GM18861 (cell line): Measurements from ENCODE around the gene TCF25.
"Not testable (repeated sequence)": the region's sequence is repeated elsewhere in the genome, so short reads cannot be mapped to it uniquely, and the experiment has no call there.

Experiments used
- ATAC-seq: cut with Tn5 transposase; IDR thresholded peaks from one replicate; pipeline ENCODE4 v1.9.1; 2021; ENCODE audit not compliant: unreplicated experiment

TCF25 gene, protein sequence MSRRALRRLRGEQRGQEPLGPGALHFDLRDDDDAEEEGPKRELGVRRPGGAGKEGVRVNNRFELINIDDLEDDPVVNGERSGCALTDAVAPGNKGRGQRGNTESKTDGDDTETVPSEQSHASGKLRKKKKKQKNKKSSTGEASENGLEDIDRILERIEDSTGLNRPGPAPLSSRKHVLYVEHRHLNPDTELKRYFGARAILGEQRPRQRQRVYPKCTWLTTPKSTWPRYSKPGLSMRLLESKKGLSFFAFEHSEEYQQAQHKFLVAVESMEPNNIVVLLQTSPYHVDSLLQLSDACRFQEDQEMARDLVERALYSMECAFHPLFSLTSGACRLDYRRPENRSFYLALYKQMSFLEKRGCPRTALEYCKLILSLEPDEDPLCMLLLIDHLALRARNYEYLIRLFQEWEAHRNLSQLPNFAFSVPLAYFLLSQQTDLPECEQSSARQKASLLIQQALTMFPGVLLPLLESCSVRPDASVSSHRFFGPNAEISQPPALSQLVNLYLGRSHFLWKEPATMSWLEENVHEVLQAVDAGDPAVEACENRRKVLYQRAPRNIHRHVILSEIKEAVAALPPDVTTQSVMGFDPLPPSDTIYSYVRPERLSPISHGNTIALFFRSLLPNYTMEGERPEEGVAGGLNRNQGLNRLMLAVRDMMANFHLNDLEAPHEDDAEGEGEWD

DNA sequence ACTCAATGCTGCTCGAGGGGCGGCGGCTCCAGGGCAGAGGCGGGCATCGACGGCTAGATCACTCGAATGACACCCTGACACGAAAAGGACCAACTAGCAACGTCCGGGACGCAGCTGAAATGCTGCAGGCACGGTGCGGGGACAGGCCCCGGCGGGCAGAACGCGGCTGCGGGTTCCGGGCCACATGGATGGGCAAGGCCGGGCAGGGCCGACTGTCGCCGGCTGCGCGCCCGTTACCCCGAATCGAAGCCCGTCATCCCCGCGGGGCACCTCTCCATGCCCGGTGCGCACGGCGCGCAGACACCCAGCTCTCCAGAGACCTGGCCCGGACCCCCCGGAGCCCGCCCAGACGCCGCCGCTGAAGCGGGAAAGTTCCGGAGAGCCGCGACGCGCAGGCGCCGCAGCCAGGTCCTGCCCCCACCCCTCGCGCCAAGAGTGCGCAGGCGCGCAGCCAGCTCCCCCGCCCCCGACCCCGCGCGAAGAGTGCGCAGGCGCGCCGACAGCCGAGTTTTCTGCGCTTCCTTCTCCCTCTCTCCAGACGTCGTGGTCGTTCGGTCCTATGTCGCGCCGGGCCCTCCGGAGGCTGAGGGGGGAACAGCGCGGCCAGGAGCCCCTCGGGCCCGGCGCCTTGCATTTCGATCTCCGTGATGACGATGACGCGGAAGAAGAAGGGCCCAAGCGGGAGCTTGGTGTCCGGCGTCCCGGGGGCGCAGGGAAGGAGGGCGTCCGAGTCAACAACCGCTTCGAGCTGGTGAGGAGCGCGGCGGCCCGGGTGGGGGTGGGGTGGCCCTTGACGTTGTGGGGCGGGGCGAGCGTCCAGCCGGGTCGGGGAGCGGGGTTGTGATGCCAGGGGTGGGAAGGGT is at the start of gene TCF25:
TSS of gene TCF25 (plus strand) at position 484 of the 863 bp plus-strand sequence. CDS start at position 560, 76 bp downstream.
- peak; percentile 31 for ATAC-seq

DNA sequence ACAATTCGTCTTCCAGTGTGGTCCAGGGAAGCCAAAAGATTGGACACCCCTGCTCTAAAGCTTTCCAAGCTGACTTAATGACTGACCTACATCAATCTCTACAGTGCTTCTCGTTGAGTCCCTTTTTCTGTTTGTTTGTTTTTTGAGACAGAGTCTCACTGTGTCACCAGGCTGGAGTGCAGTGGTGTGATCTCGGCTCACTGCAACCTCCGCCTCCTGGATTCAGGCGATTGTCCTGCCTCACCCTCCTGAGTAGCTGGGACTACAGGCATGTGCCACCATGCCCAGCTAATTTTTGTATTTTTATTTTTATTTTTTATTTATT is 49.6 kb upstream of the TCF25 start:
- not testable (repeated sequence) for ATAC-seq

DNA sequence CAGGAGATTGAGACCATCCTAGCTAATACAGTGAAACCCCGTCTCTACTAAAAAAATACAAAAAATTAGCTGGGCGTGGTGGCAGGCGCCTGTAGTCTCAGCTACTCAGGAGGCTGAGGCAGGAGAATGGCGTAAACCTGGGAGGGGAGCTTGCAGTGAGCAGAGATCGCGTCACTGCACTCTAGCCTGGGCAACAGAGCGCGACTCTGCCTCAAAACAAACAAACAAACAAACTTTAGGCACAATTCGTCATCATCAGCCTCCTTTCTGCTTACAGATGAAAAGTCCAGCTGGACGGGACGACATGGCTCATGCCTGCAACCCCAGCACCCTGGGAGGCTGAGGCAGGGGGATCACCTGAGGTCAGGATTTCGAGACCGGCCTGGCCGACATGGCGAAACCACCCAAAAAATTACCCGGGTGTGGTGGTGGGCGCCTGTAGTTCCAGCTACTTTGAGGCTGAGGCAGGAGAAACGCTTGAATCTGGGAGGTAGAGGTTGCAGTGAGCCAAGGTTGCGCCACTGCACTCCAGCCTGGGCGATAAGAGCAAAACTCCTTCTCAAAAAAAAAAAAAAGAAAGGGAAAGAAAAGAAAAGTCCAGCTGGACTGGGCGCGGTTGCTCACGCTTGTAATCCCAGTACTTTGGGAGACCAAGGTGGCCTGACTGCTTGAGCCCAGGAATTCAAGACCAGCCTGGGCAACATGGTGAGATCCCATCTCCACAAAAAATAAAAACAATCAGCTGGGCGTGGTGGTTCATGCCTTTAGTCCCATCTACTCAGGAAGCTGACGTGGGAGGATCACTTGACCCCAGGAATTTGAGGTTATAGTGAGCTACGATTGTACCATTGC is 46.6 kb upstream of the TCF25 start:
- no peak for ATAC-seq

DNA sequence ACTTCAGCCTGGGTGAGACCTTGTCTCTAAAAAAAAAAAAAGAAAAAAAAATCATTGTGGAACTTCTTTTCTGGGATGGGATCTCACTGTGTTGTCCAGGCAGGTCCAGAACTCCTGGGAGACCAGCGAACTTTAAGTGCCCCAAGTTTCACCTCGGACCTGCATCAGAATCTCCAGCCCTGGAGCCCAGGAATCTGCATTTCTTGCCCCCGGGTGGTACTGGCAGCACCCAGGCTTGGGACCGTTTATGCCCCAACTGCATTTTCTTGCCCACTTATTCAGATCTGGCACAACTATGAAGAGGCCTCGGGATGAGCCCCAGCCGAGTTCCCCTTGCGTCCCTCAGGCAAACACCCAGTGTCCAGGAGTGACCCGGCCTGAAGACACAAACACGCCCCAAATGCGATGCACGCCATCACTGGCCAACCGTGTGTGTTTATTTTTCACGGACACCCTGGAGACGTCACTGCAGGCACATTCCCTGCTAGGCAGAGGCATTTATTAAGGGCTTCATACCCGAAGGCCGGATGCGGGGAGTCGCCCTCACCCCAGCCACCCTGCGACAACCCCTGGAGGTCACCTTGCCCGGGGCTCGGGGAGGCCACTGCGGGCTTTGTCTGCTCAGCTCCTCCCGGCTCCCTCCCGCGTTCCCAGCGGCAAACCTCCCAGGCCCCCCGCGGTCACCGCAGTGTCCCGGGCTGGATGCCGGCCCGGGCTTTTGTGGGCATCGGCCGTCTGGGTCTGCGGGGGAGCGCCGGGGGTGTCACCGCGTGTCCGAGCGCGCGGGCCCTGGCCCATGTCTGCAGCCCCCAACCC is 45.8 kb upstream of the TCF25 start:
- no peak for ATAC-seq

DNA sequence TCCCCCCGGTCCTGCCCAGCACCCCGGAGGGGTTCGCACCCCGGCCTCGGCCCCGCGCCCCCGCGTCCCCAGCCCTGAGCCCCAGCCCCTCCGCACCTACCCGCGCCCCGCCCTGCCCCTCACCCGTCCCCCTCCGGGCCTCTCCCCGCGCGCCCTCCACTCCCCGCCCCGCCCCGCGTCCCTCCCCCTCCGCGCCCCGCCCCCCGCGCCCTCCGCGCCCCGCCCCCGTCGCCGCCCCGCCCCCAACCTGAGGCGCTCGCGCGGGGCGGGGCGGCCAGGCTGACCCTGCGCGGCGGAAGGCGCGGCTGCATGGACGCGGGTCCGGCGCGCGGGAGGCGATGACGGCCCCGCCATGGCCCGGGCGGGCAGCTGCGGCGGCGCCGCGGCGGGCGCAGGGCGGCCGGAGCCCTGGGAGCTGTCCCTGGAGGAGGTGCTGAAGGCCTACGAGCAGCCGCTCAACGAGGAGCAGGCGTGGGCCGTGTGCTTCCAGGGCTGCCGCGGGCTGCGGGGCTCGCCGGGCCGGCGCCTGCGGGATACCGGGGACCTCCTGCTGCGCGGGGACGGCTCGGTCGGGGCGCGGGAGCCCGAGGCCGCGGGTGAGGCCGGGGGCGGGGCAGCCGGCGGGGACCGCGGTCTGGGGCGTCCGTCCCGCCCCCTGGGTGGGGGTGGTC is 45.1 kb upstream of the TCF25 start, which contains the start of gene SPIRE2:
TSS of gene SPIRE2 (plus strand) at position 277 of the 671 bp plus-strand sequence. CDS start at position 353, 76 bp downstream.
- no peak for ATAC-seq

DNA sequence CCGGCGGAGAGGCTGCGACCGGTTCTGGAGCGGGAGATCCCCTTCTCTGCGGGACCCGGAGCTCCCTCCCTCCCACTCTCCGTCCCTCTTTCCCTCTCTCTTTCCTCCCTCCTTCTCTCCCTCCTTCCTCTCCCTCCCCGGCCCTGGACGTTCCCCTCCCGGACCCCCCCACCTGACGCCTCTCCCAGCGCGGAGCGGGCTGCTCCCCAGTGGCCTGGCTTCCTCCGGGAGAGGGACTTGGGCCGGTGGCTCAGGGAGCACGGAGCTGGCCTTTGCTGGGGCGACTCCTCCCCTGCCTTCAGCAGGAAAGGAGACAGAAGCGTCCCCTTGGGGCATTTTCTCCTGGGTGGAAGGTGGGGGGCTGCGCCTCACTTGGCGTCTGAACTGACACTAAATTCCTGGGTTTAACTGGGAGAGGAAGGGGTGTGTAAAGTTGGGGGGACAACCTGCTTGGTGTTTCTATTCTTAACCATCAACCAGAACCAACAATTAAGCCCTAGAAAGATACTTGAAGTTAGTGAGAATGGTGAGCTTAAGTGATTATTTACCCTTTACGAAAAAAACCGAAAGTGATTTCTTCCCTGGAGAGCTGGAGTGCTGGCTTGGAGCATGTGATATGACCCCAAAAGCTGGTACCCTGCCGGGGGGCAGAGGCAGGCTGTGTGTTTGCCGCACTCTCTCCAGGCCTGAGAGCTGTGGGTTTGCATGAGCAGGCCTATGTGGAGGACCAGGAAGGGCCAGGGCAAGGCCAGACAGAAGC is 44.3 kb upstream of the TCF25 start:
- ATAC-seq, result no peak

DNA sequence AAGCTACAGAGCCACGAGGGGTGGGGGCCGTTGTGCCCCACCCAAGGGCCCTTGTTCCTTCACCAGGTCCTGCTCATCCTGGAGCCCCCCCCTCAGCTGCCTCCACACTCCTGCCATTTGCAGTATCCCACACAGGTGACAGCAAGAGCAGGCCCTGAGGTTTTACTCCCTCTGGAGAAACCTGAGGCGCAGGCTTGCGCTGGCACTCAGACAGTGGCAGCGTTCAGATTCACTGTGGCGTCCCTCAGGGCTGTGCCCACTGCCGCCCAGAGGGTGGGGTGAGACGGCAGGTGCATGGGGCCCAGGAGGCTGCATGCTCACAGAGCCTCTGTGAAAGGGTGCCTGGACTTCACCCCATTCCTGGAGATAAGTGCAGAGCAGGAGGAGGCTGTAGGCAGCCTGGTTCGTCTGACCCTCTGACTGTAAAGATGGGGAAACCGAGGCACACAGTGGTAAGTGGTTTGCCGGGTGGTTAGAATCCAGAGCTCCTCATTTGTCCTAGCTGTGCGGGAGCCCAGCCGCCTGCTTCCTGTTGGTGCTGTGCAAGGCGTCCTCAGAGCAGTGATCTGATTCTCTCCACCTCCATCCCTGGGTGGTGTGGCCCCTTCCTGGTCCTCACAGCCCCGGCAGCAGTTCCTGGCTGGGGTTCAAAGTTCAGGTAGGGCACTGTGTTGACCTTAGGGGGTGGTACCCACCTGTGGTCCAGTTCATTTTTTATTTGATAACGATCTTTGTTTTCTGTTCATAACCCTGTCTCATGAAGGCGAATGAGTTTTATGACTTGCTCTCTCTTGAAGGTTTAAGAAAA is 43.6 kb upstream of the TCF25 start:
- no peak for ATAC-seq

DNA sequence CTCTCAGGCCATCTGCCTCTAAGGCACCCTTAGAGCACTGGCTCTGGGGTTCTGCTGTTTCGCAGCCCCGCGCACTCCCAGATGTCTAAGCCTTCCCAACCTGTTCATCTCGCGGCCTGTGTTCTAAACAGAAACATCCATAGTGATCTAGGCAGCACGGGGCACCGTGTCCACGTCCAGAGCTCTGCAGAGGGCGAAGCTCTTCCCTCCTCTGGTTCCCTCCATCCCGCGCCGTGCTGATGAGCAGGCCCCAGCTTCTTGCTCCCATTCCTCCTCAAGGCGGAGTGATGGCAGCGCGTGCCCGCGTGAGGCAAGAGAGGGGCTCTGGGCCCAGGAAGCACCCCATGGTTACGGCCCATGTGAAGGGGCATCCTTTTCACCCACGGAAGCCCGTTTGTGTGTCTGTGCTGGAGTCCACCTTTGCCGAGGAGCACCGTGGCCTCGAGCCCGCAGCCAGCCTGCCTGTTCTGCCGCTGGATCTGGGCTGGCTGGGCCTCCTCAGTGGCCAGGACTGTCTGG is 41.5 kb upstream of the TCF25 start:
- no peak for ATAC-seq

DNA sequence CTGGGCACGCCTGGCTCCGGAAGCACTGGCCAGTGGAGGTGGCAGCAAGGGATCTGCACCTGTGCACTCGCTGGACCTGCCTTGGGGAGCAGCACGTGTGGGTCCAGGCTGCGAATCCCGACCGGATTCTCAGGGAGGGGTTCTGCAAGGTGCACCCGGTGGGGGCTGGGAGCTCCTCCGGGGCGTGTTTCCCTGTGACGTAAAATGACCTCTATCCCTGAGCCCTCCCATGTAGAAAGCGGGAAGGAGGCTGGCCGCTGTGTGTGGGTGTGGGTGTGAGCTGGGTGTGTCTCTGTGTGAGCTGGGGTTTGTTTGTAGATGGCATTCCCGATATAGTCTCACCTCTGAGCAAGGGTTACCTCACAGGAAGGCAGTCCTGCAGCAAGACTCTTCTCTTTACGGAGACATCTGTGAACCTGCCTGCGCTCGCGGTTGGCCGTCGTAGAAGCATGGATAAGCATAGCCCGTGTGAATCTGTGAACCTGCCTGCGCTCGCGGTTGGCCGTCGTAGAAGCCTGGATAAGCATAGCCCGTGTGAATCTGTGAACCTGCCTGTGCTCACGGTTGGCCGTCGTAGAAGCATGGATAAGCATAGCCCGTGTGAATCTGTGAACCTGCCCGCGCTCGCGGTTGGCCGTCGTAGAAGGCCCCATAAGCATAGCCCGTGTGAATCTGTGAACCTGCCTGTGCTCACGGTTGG is 39.6 kb upstream of the TCF25 start:
- ATAC-seq, result not testable (repeated sequence)

DNA sequence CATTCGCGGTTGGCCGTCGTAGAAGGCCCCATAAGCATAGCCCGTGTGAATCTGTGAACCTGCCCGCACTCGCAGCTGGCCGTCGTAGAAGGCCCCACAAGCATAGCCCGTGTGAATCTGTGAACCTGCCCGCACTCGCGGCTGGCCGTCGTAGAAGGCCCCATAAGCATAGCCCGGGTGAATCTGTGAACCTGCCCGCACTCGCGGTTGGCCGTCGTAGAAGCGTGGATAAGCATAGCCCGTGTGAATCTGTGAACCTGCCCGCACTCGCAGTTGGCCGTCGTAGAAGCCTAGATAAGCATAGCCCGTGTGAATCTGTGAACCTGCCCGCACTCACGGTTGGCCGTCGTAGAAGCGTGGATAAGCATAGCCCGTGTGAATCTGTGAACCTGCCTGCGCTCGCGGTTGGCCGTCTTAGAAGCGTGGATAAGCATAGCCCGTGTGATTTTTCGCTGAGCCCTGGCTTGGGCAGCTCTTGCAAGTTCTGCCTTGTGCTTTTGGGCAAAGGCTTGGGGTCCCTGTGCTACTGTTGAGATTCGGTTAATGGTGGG is 38.5 kb upstream of the TCF25 start:
- ATAC-seq, result not testable (repeated sequence)

DNA sequence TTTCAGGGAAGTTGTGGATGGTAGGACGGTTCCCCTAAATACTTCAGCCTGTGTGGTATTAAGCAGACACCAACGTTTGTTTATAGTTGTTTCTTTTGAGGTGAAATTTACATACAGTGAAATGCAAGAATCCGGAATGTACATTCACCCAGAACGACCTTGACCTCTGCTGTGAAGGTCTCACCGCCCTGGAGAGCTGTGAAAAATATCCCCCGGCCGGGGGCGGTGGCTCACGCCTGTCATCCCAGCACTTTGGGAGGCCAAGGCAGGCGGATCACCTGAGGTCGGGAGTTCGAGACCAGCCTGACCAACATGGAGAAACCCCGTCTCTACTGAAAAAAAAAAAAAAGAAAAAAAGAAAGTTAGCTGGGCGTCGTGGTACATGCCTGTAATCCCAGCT is 36.9 kb upstream of the TCF25 start:
- ATAC-seq, result not testable (repeated sequence)

DNA sequence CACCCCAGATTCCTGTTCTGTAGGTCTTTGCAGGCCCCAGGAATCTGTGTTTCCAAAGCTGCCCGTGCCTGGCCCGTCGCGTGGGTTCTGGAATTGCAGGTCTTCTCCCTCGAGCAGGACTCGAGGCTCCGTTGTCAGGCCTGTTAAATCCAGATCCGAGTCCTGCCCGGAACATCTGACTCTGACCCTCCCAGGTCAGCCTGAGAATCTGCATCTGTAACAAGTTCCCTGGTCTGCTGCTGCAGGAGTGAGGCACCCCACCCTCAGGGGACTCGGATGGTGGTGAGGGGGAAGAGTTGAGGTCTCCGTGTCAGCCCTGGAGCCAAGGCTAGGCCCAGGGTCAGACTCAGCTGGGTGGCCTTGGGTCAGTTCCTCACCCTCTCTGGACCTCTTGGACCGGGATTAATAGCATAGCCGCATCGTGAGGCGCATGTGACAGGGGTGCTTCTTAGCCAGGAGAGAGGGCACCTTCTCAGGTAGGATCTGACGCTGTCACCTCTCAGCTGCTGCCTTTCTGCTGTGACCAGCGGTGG is 36.3 kb upstream of the TCF25 start:
- ATAC-seq, result no peak

DNA sequence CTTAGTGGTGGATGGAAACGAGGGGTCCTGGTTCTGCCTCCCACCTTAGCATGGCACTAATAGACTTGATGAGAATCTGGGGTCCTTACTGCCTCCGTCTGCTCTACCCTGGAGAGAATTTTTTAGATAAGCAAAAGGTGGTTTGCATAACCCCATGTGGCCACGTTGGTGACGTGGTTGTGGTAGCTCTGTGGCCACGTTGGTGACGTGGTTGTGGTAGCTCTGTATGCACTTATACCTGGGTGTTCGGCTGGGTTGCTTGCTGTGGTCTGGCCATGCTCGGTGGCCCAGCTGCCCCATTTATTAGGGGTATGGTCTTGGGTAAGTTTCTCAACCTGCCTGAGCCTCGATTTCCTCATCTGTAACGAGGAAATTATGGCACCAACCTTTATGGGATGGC is 32.1 kb upstream of the TCF25 start:
- no peak for ATAC-seq

DNA sequence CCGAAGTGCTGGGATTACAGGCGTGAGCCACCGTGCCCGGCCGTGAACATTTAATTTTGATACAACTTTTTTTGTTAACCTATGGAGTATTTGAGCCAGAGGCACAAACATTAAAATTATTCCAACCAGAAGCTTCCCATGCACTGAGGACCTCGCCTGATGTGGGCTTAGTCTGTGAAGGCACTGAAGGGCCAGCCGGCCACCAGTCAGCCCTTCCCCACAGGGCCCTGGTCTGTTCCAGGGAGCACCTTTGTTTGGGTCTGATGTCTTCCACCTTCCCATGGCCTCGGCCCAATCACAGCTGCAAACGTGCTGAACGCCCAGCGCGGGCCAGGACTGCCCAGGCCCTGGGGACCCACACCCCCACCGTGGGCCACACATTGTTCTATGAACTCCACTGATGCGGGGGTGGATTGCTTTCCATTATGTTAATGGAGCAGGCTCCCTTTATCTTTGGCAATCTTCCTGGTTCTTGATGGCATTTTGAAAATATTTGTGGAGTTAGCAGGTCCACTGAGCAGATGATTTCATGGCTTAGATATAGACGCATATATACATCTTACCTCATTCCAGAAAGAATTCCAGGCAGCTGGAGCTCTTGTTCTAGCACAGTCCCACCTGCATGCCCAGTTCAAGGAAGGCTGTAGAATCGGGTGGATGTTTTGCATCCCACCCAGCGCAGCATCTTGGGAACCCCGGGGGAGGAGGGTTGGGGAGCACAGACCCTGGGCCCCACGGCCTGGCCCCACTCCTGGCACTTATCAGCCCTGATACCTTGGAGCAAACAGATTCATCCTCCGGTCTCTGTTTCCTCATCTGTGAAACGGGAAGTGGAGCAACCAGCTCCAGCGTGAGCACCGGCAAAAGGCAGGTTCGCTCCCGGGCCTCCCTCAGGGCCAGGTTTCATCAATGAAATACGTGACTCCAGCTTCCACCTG is 30.7 kb upstream of the TCF25 start:
- ATAC-seq, result no peak
